CD4-positive, alpha-beta T cell (primary cell): Measurements from ENCODE around the gene NUDT22. TPM values are rescaled to one million over a fixed set of nuclear protein-coding genes. Genes with fewer than 3 reads are reported as not detected.

Experiments used
- ATAC-seq: fragments of 200-7000 bp; cut with Tn5 transposase; one replicate; pipeline ENCODE4 v1.10.0; 2022; ENCODE audit warnings: mild to moderate bottlenecking; ENCODE audit not compliant: poor library complexity
- CTCF ChIA-PET: fragments of 350-600 bp; sonication (Branson Sonifier 250); formaldehyde crosslinking; loops from one replicate; lab custom pipeline; 2021; ENCODE audit warnings: antibody characterized with exemption, inconsistent platforms; lab: Charles Lee
- POLR2A ChIA-PET: fragments of 350-600 bp; sonication (Branson Sonifier 250); formaldehyde crosslinking; loops from one replicate; lab custom pipeline; 2021; ENCODE audit warnings: antibody characterized with exemption, inconsistent platforms; lab: Charles Lee
- DNase-seq, 14 experiments: peaks; one replicate each; pipeline ENCODE4 v3.0.0-alpha.2; 2013 to 2020; ENCODE audit warnings: mixed read lengths in 2 of 14
- H3K27ac ChIP-seq, 2 donors: one replicate each; pipeline versions ENCODE4 v1.5.1 to v1.7.0; 2013; ENCODE audit warnings: low read length in 2 of 2, low read depth in 1 of 2, mild to moderate bottlenecking in 1 of 2
- H3K27me3 ChIP-seq, 2 experiments: 1 replicate in 1 of 2; 2 replicates in 1 of 2; pipeline versions ENCODE4 v1.6.1 to v1.7.0; 2013; ENCODE audit warnings: low read length in 2 of 2, control low read depth in 1 of 2, mild to moderate bottlenecking in 1 of 2, moderate library complexity in 1 of 2; ENCODE audit not compliant: insufficient read depth in 2 of 2, control insufficient read depth in 1 of 2
- H3K36me3 ChIP-seq: one replicate; pipeline ENCODE4 v1.6.1; 2013; ENCODE audit warnings: low read length, control low read depth; ENCODE audit not compliant: insufficient read depth
- H3K4me1 ChIP-seq: one replicate; pipeline ENCODE4 v1.6.1; 2013; ENCODE audit warnings: low read length, control low read depth; ENCODE audit not compliant: insufficient read depth
- H3K4me3 ChIP-seq: one replicate; pipeline ENCODE4 v1.5.1; 2013; ENCODE audit warnings: mild to moderate bottlenecking, low read length, moderate library complexity
- H3K9me3 ChIP-seq, 2 experiments: 1 replicate in 1 of 2; 2 replicates in 1 of 2; pipeline versions ENCODE4 v1.6.1 to v1.7.0; 2013; ENCODE audit warnings: low read length in 2 of 2, mild to moderate bottlenecking in 2 of 2, control low read depth in 1 of 2, moderate library complexity in 1 of 2; ENCODE audit not compliant: control insufficient read depth in 1 of 2, insufficient read depth in 1 of 2
- H3K27ac Mint-ChIP-seq: one replicate; pipeline ENCODE4 v1.8.0; 2020; ENCODE audit warnings: mixed read lengths
- H3K27me3 Mint-ChIP-seq: one replicate; pipeline ENCODE4 v1.8.0; 2021; ENCODE audit warnings: mixed read lengths
- H3K36me3 Mint-ChIP-seq: one replicate; pipeline ENCODE4 v1.8.0; 2021; ENCODE audit warnings: low read depth, mixed read lengths
- H3K4me1 Mint-ChIP-seq: one replicate; pipeline ENCODE4 v1.8.0; 2021; ENCODE audit warnings: low read depth, mixed read lengths
- H3K4me3 Mint-ChIP-seq: one replicate; pipeline ENCODE4 v1.8.0; 2020; ENCODE audit warnings: mild to moderate bottlenecking, mixed read lengths
- H3K9me3 Mint-ChIP-seq: one replicate; pipeline ENCODE4 v1.8.0; 2020; ENCODE audit warnings: mixed read lengths
- CTCF ChIP-seq: fragments of 200-600 bp; IDR thresholded peaks from one replicate; pipeline ENCODE4 v1.8.0; 2022; ENCODE audit warnings: antibody characterized with exemption, mild to moderate bottlenecking
- intact Hi-C, 2 experiments: fragments of 100-400 bp; cut with DNase I in 1 of 2; cut with micrococcal nuclease in 1 of 2; formaldehyde crosslinking; loops; one replicate each; pipeline versions ENCODE4 v1.15.1 to v1.9.0; 2023 to 2025; cut with DNase I, micrococcal nuclease
- total RNA-seq, 174 experiments: library from RNA in 2 of 174; stranded (reverse) in 2 of 174; gene quantifications; one replicate each; pipeline ENCODE4 v1.2.3 and lab custom pipeline; 2021 to 2026

NUDT22 gene
- total RNA-seq, 2 experiments from 2014 or later: 26.8 to 26.9 TPM

GRCh38 chr11:64265176-64266160, 39.4 kb downstream of the NUDT22 start:
- ATAC-seq: no peak
- ChIA-PET CTCF (no interaction called here), POLR2A (no interaction called here)
- Histone ChIP-seq H3K27me3 (no peaks in the 10 kb centered on the region), H3K36me3 (peaks cover 8% of the 10 kb centered on the region), H3K9me3 (no peaks in the 10 kb centered on the region), H3K27ac (no peak overlapping the region), H3K4me1 (peaks cover 25% of the 10 kb centered on the region), H3K4me3 (no peak overlapping the region)
- Mint-ChIP-seq H3K27me3 (peaks cover 5% of the 10 kb centered on the region), H3K4me1 (peaks cover 22% of the 10 kb centered on the region), H3K9me3 (no peaks in the 10 kb centered on the region), H3K36me3 (peaks cover 9% of the 10 kb centered on the region), H3K27ac (no peak overlapping the region), H3K4me3 (peak overlapping the region; percentile 30)
- intact Hi-C loops: no loop called here
- no peak for TF ChIP-seq CTCF
- DNase-seq: no peak

- H3K27ac Mint-ChIP-seq: no peak overlapping the region
- TF ChIP-seq CTCF: no peak
- ATAC-seq: no peak
- Histone ChIP-seq H3K4me1 (peaks cover 30% of the 10 kb centered on the region), H3K27me3 (no peaks in the 10 kb centered on the region), H3K27ac (no peak overlapping the region), H3K9me3 (no peaks in the 10 kb centered on the region), H3K4me3 (no peak overlapping the region), H3K36me3 (peaks cover 8% of the 10 kb centered on the region)
- peaks cover 25% of the 10 kb centered on the region for H3K4me1 Mint-ChIP-seq
- CTCF ChIA-PET: no interaction called here
- no peak overlapping the region for H3K4me3 Mint-ChIP-seq
- peaks cover 15% of the 10 kb centered on the region for H3K36me3 Mint-ChIP-seq
- POLR2A ChIA-PET: interaction anchor here (6.6 kb wide), 1 partner anchor 60 kb away, joined by 108 read pairs; the partner anchor contains the start of gene FERMT3
- intact Hi-C loops: no loop called here
- peaks cover 5% of the 10 kb centered on the region for H3K27me3 Mint-ChIP-seq
- DNase-seq: no peak
- H3K9me3 Mint-ChIP-seq: no peaks in the 10 kb centered on the region
Observed at GRCh38 chr11:64266339-64266738, 40.3 kb downstream of the NUDT22 start.

GRCh38 chr11:64267207-64267945, 41.3 kb downstream of the NUDT22 start:
- Mint-ChIP-seq H3K4me3 (peak overlapping the region; percentile 94), H3K36me3 (peaks cover 20% of the 10 kb centered on the region), H3K4me1 (peaks cover 32% of the 10 kb centered on the region), H3K9me3 (no peaks in the 10 kb centered on the region), H3K27ac (peak overlapping the region; percentile 99), H3K27me3 (peaks cover 5% of the 10 kb centered on the region)
- H3K27me3 ChIP-seq: no peaks in the 10 kb centered on the region
- ChIA-PET POLR2A (interaction anchor here (0.8 to 6.6 kb wide), 6 partner anchors 18 to 61 kb away, joined by 5 to 108 read pairs (median 60); partner anchors contain the start of genes FERMT3, FKBP2, GPR137 and NUDT22), CTCF (interaction anchor here (0.6 to 3.4 kb wide), 5 partner anchors 15 to 814 kb away, joined by 3 to 19 read pairs (median 5); partner anchors contain the start of gene STIP1)
- no peak overlapping the region for H3K4me3 ChIP-seq
- H3K36me3 ChIP-seq: peaks cover 7% of the 10 kb centered on the region
- peaks cover 40% of the 10 kb centered on the region for H3K4me1 ChIP-seq
- H3K27ac ChIP-seq: no peak overlapping the region
- intact Hi-C loops: no loop called here
- ATAC-seq: no peak
- TF ChIP-seq CTCF: no peak
- peak in 1 of 14 experiments; percentile 36 for DNase-seq
- H3K9me3 ChIP-seq: no peaks in the 10 kb centered on the region
